Liver (tissue), 3 donors: ENCODE data around the gene DIAPH2.

Experiments used
- ATF3 ChIP-seq: IDR thresholded peaks from 2 replicates; pipeline ENCODE4 v1.6.1; 2016; ENCODE audit warnings: antibody characterized with exemption
- EGR1 ChIP-seq, 2 donors: IDR thresholded peaks; 2 replicates each; pipeline ENCODE4 v1.6.1; 2016 to 2018; ENCODE audit warnings: antibody characterized with exemption in 2 of 2, low read depth in 2 of 2
- HNF4A ChIP-seq, 2 donors: conservative IDR thresholded peaks; 2 replicates each; pipeline ENCODE4 v1.6.1; 2016; ENCODE audit warnings: antibody characterized with exemption in 2 of 2, mild to moderate bottlenecking in 2 of 2
- RAD21 ChIP-seq, 2 donors: IDR thresholded peaks; 2 replicates each; pipeline ENCODE4 v1.6.1; 2016; ENCODE audit warnings: antibody characterized with exemption in 2 of 2, mild to moderate bottlenecking in 2 of 2
- SP1 ChIP-seq: IDR thresholded peaks from 2 replicates; pipeline ENCODE4 v1.6.1; 2018; ENCODE audit warnings: antibody characterized with exemption, mild to moderate bottlenecking
- TAF1 ChIP-seq: conservative IDR thresholded peaks from 2 replicates; pipeline ENCODE4 v1.6.1; 2016; ENCODE audit warnings: antibody characterized with exemption, mild to moderate bottlenecking
- YY1 ChIP-seq: IDR thresholded peaks from 2 replicates; pipeline ENCODE4 v1.6.1; 2016; ENCODE audit warnings: antibody characterized with exemption, mild to moderate bottlenecking
- TF ChIP-seq, protein P1 (sequence below): fragments of 150-350 bp; IDR thresholded peaks from 2 replicates; pipeline ENCODE4 v1.5.1; 2017; ENCODE audit warnings: improper control_type of control experiment, low read depth, low read length; ENCODE audit not compliant: missing input control
- TF ChIP-seq, protein P2 (sequence below): IDR thresholded peaks from 2 replicates; pipeline ENCODE4 v1.6.1; 2016; ENCODE audit warnings: antibody characterized with exemption, mild to moderate bottlenecking
- donor health status: healthy.
- donor health status: healthy.

- TF ChIP-seq, protein P1, sequence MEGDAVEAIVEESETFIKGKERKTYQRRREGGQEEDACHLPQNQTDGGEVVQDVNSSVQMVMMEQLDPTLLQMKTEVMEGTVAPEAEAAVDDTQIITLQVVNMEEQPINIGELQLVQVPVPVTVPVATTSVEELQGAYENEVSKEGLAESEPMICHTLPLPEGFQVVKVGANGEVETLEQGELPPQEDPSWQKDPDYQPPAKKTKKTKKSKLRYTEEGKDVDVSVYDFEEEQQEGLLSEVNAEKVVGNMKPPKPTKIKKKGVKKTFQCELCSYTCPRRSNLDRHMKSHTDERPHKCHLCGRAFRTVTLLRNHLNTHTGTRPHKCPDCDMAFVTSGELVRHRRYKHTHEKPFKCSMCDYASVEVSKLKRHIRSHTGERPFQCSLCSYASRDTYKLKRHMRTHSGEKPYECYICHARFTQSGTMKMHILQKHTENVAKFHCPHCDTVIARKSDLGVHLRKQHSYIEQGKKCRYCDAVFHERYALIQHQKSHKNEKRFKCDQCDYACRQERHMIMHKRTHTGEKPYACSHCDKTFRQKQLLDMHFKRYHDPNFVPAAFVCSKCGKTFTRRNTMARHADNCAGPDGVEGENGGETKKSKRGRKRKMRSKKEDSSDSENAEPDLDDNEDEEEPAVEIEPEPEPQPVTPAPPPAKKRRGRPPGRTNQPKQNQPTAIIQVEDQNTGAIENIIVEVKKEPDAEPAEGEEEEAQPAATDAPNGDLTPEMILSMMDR: no peak
- TF ChIP-seq TAF1: no peak
- TF ChIP-seq, protein P2, sequence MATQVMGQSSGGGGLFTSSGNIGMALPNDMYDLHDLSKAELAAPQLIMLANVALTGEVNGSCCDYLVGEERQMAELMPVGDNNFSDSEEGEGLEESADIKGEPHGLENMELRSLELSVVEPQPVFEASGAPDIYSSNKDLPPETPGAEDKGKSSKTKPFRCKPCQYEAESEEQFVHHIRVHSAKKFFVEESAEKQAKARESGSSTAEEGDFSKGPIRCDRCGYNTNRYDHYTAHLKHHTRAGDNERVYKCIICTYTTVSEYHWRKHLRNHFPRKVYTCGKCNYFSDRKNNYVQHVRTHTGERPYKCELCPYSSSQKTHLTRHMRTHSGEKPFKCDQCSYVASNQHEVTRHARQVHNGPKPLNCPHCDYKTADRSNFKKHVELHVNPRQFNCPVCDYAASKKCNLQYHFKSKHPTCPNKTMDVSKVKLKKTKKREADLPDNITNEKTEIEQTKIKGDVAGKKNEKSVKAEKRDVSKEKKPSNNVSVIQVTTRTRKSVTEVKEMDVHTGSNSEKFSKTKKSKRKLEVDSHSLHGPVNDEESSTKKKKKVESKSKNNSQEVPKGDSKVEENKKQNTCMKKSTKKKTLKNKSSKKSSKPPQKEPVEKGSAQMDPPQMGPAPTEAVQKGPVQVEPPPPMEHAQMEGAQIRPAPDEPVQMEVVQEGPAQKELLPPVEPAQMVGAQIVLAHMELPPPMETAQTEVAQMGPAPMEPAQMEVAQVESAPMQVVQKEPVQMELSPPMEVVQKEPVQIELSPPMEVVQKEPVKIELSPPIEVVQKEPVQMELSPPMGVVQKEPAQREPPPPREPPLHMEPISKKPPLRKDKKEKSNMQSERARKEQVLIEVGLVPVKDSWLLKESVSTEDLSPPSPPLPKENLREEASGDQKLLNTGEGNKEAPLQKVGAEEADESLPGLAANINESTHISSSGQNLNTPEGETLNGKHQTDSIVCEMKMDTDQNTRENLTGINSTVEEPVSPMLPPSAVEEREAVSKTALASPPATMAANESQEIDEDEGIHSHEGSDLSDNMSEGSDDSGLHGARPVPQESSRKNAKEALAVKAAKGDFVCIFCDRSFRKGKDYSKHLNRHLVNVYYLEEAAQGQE: no peak
- no peak for TF ChIP-seq YY1
- no peak for TF ChIP-seq ATF3
- TF ChIP-seq SP1: peak; percentile 30
- no peak for TF ChIP-seq RAD21 (IDR thresholded peaks at IDR 0.05)
- TF ChIP-seq EGR1 (IDR thresholded peaks at IDR 0.05; ENCODE audit: low read depth in 2 of 2): no peak
- peak; percentile 23 to 30 for TF ChIP-seq HNF4A (conservative IDR thresholded peaks at IDR 0.05)
Observed at GRCh38 chrX:97159916-97160800, 475.5 kb downstream of the DIAPH2 start.
